Liver (tissue), 9 donors: Measurements from ENCODE around the gene MRPL44. TPM values are rescaled to one million over a fixed set of nuclear protein-coding genes. Genes with fewer than 3 reads are reported as not detected.

Experiments
- DNase-seq: peaks from one replicate; pipeline ENCODE4 v3.0.0-alpha.2; 2017; ENCODE audit warnings: low spot score
- H3K27ac ChIP-seq, 2 donors: one replicate each; pipeline ENCODE4 v1.7.0; 2013; ENCODE audit warnings: inconsistent platforms in 2 of 2, low read length in 2 of 2, control low read depth in 1 of 2, low read depth in 1 of 2, mild to moderate bottlenecking in 1 of 2
- H3K27me3 ChIP-seq, 4 donors: one replicate each; pipeline versions ENCODE4 v1.6.1 to v1.7.0; 2013; ENCODE audit warnings: low read length in 3 of 4, inconsistent platforms in 1 of 4, mild to moderate bottlenecking in 1 of 4, moderate library complexity in 1 of 4; ENCODE audit not compliant: control insufficient read depth in 4 of 4, insufficient read depth in 4 of 4
- H3K36me3 ChIP-seq, 4 donors: one replicate each; pipeline versions ENCODE4 v1.6.1 to v1.7.0; 2013; ENCODE audit warnings: low read length in 3 of 4, mild to moderate bottlenecking in 3 of 4, low read depth in 1 of 4, moderate library complexity in 1 of 4; ENCODE audit not compliant: control insufficient read depth in 4 of 4, insufficient read depth in 3 of 4
- H3K4me1 ChIP-seq, 4 donors: one replicate each; pipeline versions ENCODE4 v1.6.1 to v1.7.0; 2013; ENCODE audit warnings: low read length in 3 of 4, mild to moderate bottlenecking in 3 of 4, moderate library complexity in 1 of 4; ENCODE audit not compliant: control insufficient read depth in 4 of 4, insufficient read depth in 4 of 4
- H3K4me3 ChIP-seq, 3 donors: one replicate each; pipeline versions ENCODE4 v1.6.1 to v1.7.0; 2013; ENCODE audit warnings: low read length in 3 of 3, control low read depth in 1 of 3, low read depth in 1 of 3, mild to moderate bottlenecking in 1 of 3
- H3K9ac ChIP-seq, 2 donors: one replicate each; pipeline ENCODE4 v1.7.0; 2013; ENCODE audit warnings: low read length in 2 of 2, mild to moderate bottlenecking in 2 of 2, moderate library complexity in 2 of 2, control low read depth in 1 of 2, low read depth in 1 of 2
- H3K9me3 ChIP-seq, 4 donors: one replicate each; pipeline versions ENCODE4 v1.6.1 to v1.7.0; 2013; ENCODE audit warnings: low read length in 3 of 4; ENCODE audit not compliant: control insufficient read depth in 4 of 4
- FOXA1 ChIP-seq: IDR thresholded peaks from 2 replicates; pipeline ENCODE4 v1.6.1; 2016; ENCODE audit warnings: antibody characterized with exemption
- FOXA2 ChIP-seq: IDR thresholded peaks from 2 replicates; pipeline ENCODE4 v1.6.1; 2016; ENCODE audit warnings: antibody characterized with exemption
- GABPA ChIP-seq, 2 donors: IDR thresholded peaks in 1 of 2; conservative IDR thresholded peaks in 1 of 2; 2 replicates each; pipeline ENCODE4 v1.6.1; 2016; ENCODE audit warnings: antibody characterized with exemption in 2 of 2, mild to moderate bottlenecking in 1 of 2, moderate library complexity in 1 of 2
- HNF4A ChIP-seq, 2 donors: conservative IDR thresholded peaks; 2 replicates each; pipeline ENCODE4 v1.6.1; 2016; ENCODE audit warnings: antibody characterized with exemption in 2 of 2, mild to moderate bottlenecking in 2 of 2
- JUND ChIP-seq, 2 donors: IDR thresholded peaks; 2 replicates each; pipeline ENCODE4 v1.6.1; 2016; ENCODE audit warnings: antibody characterized with exemption in 2 of 2
- NR2F2 ChIP-seq: IDR thresholded peaks from 2 replicates; pipeline ENCODE4 v1.6.1; 2016; ENCODE audit warnings: antibody characterized with exemption
- RAD21 ChIP-seq, 2 donors: IDR thresholded peaks; 2 replicates each; pipeline ENCODE4 v1.6.1; 2016; ENCODE audit warnings: antibody characterized with exemption in 2 of 2, mild to moderate bottlenecking in 2 of 2
- RXRA ChIP-seq, 2 donors: IDR thresholded peaks; 2 replicates each; pipeline ENCODE4 v1.6.1; 2017 to 2018; ENCODE audit warnings: antibody characterized with exemption in 2 of 2, mild to moderate bottlenecking in 1 of 2
- WGBS: extraction: QIAGEN DNeasy Blood & Tissue Kit; methylation state at CpG from one replicate; pipeline ENCODE4 v1.1.7; 2013; 5-methylcytosine and 5-hydroxymethylcytosine counted together
- polyA plus RNA-seq, 2 donors: library from polyadenylated mRNA; stranded (reverse) in 1 of 2; unstranded in 1 of 2; fragments of 200-250 nt in 1 of 2; fragments of >200 nt in 1 of 2; fragmentation: Nextera tagmentation in 1 of 2; extraction: Ambion mirVana in 1 of 2; gene quantifications; one replicate each; pipeline versions ENCODE4 v1.2.1 to v1.2.3, GENCODE V29; 2013 to 2015
- total RNA-seq, 2 donors: library from RNA; depleted of rRNA; stranded (reverse); fragments of >200 nt; gene quantifications; one replicate each; pipeline ENCODE4 v1.2.3, GENCODE V29; 2014
- TF ChIP-seq, protein P1 (sequence below): fragments of 150-350 bp; IDR thresholded peaks from 2 replicates; pipeline ENCODE4 v1.5.1; 2017; ENCODE audit warnings: improper control_type of control experiment, low read depth, low read length; ENCODE audit not compliant: missing input control
- TF ChIP-seq, protein P2 (sequence below): IDR thresholded peaks from 2 replicates; pipeline ENCODE4 v1.6.1; 2016; ENCODE audit warnings: antibody characterized with exemption
- TF ChIP-seq, protein P3 (sequence below): IDR thresholded peaks from 2 replicates; pipeline ENCODE4 v1.6.1; 2016; ENCODE audit warnings: antibody characterized with exemption
- TF ChIP-seq, protein P4 (sequence below): IDR thresholded peaks from 2 replicates; pipeline ENCODE4 v1.6.1; 2016; ENCODE audit warnings: antibody characterized with exemption, mild to moderate bottlenecking
- TF ChIP-seq, protein P5 (sequence below): IDR thresholded peaks from 2 replicates; pipeline ENCODE4 v1.6.1; 2016; ENCODE audit warnings: antibody characterized with exemption
- donor health status: healthy.
- donor health status: healthy.
- donor health status: healthy.
- donor health status: healthy.
- donor health status: healthy.

The MRPL44 gene
- total and polyA plus RNA-seq, 4 donors: 19.0 to 27.8 (median 23.8) TPM

DNA sequence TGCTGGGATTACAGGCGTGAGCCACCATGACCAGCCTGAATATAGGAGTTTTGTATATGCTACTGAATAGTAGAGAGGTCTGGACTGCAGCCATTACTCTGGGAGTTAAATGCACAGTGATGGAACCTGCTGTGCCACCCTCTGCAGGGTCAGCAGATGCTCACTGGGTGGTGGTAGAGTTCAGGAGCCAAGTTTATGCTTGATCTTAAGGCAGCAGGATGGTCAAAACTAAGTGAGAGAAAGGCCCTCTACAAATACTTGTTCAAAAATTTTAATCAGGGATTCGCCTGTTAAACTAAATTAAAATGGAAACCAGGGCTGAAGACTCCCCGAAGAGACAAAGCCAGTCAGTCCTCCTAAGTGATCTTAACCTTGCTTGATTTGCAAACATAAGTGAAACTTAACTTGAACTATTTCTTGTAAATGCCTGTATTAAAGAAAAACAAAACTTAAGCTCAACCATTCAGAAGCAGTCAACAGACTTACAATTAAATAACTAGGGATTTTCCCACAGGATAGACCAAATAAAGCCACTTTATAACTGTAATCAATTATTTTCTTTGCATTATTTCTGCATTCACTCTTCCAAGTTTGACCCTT, 7.9 kb upstream of the MRPL44 start:
- TF ChIP-seq, protein P1, sequence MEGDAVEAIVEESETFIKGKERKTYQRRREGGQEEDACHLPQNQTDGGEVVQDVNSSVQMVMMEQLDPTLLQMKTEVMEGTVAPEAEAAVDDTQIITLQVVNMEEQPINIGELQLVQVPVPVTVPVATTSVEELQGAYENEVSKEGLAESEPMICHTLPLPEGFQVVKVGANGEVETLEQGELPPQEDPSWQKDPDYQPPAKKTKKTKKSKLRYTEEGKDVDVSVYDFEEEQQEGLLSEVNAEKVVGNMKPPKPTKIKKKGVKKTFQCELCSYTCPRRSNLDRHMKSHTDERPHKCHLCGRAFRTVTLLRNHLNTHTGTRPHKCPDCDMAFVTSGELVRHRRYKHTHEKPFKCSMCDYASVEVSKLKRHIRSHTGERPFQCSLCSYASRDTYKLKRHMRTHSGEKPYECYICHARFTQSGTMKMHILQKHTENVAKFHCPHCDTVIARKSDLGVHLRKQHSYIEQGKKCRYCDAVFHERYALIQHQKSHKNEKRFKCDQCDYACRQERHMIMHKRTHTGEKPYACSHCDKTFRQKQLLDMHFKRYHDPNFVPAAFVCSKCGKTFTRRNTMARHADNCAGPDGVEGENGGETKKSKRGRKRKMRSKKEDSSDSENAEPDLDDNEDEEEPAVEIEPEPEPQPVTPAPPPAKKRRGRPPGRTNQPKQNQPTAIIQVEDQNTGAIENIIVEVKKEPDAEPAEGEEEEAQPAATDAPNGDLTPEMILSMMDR: no peak
- TF ChIP-seq, protein P2, sequence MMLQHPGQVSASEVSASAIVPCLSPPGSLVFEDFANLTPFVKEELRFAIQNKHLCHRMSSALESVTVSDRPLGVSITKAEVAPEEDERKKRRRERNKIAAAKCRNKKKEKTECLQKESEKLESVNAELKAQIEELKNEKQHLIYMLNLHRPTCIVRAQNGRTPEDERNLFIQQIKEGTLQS: no peak
- TF ChIP-seq FOXA2: no peak
- TF ChIP-seq RXRA (IDR thresholded peaks at IDR 0.05): no peak
- no peak for TF ChIP-seq RAD21 (IDR thresholded peaks at IDR 0.05)
- no peak for TF ChIP-seq GABPA (IDR thresholded peaks at IDR 0.05 in 1 of 2, conservative IDR thresholded peaks at IDR 0.05 in 1 of 2)
- TF ChIP-seq, protein P3, sequence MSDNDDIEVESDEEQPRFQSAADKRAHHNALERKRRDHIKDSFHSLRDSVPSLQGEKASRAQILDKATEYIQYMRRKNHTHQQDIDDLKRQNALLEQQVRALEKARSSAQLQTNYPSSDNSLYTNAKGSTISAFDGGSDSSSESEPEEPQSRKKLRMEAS: no peak
- TF ChIP-seq NR2F2: no peak
- TF ChIP-seq HNF4A (conservative IDR thresholded peaks at IDR 0.05): no peak
- TF ChIP-seq, protein P4, sequence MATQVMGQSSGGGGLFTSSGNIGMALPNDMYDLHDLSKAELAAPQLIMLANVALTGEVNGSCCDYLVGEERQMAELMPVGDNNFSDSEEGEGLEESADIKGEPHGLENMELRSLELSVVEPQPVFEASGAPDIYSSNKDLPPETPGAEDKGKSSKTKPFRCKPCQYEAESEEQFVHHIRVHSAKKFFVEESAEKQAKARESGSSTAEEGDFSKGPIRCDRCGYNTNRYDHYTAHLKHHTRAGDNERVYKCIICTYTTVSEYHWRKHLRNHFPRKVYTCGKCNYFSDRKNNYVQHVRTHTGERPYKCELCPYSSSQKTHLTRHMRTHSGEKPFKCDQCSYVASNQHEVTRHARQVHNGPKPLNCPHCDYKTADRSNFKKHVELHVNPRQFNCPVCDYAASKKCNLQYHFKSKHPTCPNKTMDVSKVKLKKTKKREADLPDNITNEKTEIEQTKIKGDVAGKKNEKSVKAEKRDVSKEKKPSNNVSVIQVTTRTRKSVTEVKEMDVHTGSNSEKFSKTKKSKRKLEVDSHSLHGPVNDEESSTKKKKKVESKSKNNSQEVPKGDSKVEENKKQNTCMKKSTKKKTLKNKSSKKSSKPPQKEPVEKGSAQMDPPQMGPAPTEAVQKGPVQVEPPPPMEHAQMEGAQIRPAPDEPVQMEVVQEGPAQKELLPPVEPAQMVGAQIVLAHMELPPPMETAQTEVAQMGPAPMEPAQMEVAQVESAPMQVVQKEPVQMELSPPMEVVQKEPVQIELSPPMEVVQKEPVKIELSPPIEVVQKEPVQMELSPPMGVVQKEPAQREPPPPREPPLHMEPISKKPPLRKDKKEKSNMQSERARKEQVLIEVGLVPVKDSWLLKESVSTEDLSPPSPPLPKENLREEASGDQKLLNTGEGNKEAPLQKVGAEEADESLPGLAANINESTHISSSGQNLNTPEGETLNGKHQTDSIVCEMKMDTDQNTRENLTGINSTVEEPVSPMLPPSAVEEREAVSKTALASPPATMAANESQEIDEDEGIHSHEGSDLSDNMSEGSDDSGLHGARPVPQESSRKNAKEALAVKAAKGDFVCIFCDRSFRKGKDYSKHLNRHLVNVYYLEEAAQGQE: no peak
- TF ChIP-seq JUND (IDR thresholded peaks at IDR 0.05): no peak
- no peak for TF ChIP-seq FOXA1
- TF ChIP-seq, protein P5, sequence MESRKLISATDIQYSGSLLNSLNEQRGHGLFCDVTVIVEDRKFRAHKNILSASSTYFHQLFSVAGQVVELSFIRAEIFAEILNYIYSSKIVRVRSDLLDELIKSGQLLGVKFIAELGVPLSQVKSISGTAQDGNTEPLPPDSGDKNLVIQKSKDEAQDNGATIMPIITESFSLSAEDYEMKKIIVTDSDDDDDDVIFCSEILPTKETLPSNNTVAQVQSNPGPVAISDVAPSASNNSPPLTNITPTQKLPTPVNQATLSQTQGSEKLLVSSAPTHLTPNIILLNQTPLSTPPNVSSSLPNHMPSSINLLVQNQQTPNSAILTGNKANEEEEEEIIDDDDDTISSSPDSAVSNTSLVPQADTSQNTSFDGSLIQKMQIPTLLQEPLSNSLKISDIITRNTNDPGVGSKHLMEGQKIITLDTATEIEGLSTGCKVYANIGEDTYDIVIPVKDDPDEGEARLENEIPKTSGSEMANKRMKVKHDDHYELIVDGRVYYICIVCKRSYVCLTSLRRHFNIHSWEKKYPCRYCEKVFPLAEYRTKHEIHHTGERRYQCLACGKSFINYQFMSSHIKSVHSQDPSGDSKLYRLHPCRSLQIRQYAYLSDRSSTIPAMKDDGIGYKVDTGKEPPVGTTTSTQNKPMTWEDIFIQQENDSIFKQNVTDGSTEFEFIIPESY: no peak
- Histone ChIP-seq H3K4me1 (peaks cover 0 to 3% (median 1%) of the 10 kb centered on the region in 4 donors), H3K27me3 (no peaks in the 10 kb centered on the region), H3K9ac (no peak overlapping the region), H3K27ac (no peak overlapping the region), H3K36me3 (no peaks in the 10 kb centered on the region), H3K9me3 (no peaks in the 10 kb centered on the region), H3K4me3 (no peak overlapping the region)
- 62% methylated on average over 3 of the region's 3 CpGs for WGBS
- no peak for DNase-seq
